ENCODE data around the gene UBP1.

The UBP1 gene

GRCh38 chr3:33442190-33442589 is 2.0 kb upstream of the UBP1 start:
- no peak for DNase-seq (ENCODE audit: low spot score)
- H3K27ac ChIP-seq, result 0 out of 2 replicates have a peak overlapping the region, but pooled peaks have one; percentile 26
- TF ChIP-seq CTCF (conservative IDR thresholded peaks at IDR 0.05; ENCODE audit: low read depth), result no peak
- ChIA-PET CTCF (interaction anchor here (0.5 kb wide), 1 partner anchor 50 kb away, joined by 3 read pairs; no protein-coding TSS in a partner anchor), POLR2A (ENCODE audit: low non-redundant PET) (no interaction called here)

DNA sequence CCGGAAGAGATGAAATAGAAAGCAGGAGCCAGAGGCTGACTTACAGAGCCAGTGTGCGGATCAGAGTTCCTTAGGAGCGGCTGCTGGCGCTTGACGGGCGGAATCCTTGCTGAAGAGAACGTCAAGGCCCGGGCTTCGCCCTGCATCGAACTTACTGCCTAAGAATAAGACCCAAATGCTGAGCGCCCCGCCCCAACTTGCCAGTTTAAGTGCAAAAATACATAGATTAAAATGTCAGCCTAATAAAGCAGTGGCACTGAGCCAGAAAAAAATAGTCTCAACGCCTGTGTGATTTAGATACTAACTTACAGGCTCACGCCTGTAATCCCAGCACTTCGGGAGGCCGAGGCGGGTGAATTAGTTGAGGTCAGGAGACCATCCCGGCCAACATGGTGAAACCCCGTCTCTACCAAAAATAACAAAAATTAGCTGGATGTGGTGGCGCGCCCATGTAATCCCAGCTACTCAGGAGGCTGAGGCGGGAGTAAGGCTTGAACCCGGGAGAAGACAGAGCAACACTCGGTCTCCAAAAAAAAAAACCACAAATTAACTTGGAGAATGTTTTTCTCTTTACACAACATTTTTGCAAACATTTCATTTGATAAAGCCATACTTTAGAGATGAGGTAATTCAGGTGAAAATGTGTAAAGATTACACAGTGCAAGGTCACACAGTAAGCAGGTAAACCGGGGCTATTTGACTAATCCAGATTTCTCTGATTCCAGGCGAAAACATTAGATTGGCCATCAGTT is 1.2 kb upstream of the UBP1 start:
- no peak for DNase-seq (ENCODE audit: low spot score)
- ChIA-PET CTCF (interaction anchor here (0.5 to 1.1 kb wide), 2 partner anchors 51 to 68 kb away, joined by 3 read pairs; no protein-coding TSS in a partner anchor), POLR2A (ENCODE audit: low non-redundant PET) (no interaction called here)
- TF ChIP-seq CTCF (conservative IDR thresholded peaks at IDR 0.05; ENCODE audit: low read depth), result no peak
- peak overlapping the region; percentile 99 for H3K27ac ChIP-seq

DNA sequence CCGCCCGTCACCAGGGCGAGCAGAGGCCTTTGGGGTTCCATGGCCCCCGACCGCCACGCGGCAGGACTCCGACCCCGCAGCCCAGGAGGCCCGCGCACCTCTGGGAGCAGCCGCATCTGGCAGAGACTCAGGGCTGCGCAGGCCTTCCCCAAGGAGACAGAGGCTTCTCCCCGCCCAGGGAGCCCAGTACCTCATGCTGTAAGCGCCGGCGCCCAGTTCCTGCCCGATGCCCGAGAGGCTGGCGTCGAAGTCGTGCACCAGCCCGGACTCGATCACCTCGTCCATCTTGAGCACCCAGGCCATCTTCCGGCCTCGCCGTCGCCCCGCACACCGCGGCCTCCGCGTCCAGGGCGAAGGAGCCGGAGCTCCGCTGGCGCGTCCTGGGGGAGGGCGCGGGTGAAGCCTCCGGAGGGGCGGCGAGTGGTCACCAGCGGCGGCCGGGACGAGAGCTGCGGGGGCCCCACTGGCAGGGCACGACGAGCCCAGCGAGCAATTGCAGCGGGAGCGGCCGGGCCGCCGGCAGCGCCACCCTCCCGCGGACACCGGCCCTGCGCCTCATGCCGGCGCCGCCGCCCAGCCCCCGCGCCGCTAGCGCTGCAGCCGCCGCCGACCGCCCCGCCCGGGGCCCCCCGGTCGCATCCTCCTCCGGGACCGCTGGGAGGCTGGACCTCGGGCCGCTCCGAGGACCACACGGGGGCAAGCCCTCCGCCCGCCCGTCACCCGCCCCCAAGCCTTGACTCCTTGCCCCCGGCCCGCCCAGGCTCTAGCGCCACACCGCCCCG is 468 bp downstream of the UBP1 start:
- peak; percentile 59 for TF ChIP-seq CTCF (conservative IDR thresholded peaks at IDR 0.05; ENCODE audit: low read depth)
- peak; percentile 26 for DNase-seq (ENCODE audit: low spot score)
- peak overlapping the region; percentile 99 for H3K27ac ChIP-seq
- ChIA-PET POLR2A (ENCODE audit: low non-redundant PET) (interaction anchor here (0.5 kb wide), 1 partner anchor 54 kb away, joined by 3 read pairs; no protein-coding TSS in a partner anchor), CTCF (no interaction called here)

DNA sequence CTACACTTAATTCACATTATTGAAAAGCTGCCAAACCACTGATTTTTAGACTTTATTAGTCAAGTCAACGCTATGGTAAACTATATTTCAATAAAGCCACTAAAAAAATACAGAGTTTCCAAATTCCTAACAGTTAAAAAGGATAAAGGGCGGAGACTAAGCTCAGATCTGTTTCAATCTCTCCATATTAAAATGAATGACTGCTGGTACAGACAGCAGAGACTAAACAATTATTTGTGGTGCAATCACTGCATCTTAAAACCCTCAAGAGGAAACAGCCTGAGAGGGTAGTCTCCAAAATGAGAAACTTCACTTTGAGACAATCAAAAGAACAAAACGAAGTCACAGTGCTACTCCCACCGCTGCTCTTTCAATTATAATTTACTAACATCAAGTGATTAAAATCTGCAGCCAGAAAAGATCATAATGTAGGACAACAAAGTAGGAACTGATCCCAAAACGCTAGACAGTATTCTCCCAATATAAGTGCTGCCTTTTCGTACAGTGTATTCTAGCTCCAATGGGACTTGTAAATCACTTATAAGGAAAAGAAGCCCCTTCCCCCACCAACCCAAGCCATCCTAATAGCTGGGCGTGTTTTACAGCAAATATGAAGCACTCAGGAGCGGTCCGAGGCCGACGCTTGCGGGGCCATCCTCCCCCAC is 1.2 kb downstream of the UBP1 start:
- CTCF ChIA-PET, result no interaction called here
- TF ChIP-seq CTCF (conservative IDR thresholded peaks at IDR 0.05; ENCODE audit: low read depth), result no peak
- no peak for DNase-seq (ENCODE audit: low spot score)
- H3K27ac ChIP-seq, result peak overlapping the region; percentile 99
- POLR2A ChIA-PET (ENCODE audit: low non-redundant PET), result no interaction called here

GRCh38 chr3:33438284-33438668 is 1.9 kb downstream of the UBP1 start:
- ChIA-PET POLR2A (ENCODE audit: low non-redundant PET) (no interaction called here), CTCF (no interaction called here)
- TF ChIP-seq CTCF (conservative IDR thresholded peaks at IDR 0.05; ENCODE audit: low read depth), result no peak
- H3K27ac ChIP-seq, result no peak overlapping the region
- DNase-seq (ENCODE audit: low spot score), result peak; percentile 2

- ChIA-PET CTCF (no interaction called here), POLR2A (ENCODE audit: low non-redundant PET) (no interaction called here)
- H3K27ac ChIP-seq, result no peak overlapping the region
- no peak for TF ChIP-seq CTCF (conservative IDR thresholded peaks at IDR 0.05; ENCODE audit: low read depth)
- DNase-seq (ENCODE audit: low spot score), result no peak
These were observed 2.5 kb downstream of the UBP1 start for GRCh38 chr3:33437556-33438283.

All from RWPE1 (cell line).